ENCODE data around the gene NAT9. TPM values are rescaled to one million over a fixed set of nuclear protein-coding genes. Genes with fewer than 3 reads are reported as not detected.

Gene NAT9
- total RNA-seq, 1 experiment from 2014 or later, result 25.3 TPM

GRCh38 chr17:74730491-74731346 is 45.4 kb downstream of the NAT9 start:
- DNase-seq (ENCODE audit: low spot score), result no peak

- DNase-seq (ENCODE audit: low spot score), result no peak
Measured at GRCh38 chr17:74729866-74730265, 46.3 kb downstream of the NAT9 start.

- DNase-seq (ENCODE audit: low spot score), result no peak
Measured at GRCh38 chr17:74729368-74729767, 46.8 kb downstream of the NAT9 start.

GRCh38 chr17:74728702-74729075 is 47.5 kb downstream of the NAT9 start:
- DNase-seq (ENCODE audit: low spot score), result no peak

- no peak for DNase-seq (ENCODE audit: low spot score)
Measured at GRCh38 chr17:74728033-74728701, 48.0 kb downstream of the NAT9 start.

GRCh38 chr17:74725111-74725510 is 51.0 kb downstream of the NAT9 start:
- no peak for DNase-seq (ENCODE audit: low spot score)

- DNase-seq (ENCODE audit: low spot score), result no peak
Measured at GRCh38 chr17:74723891-74724290, 52.3 kb downstream of the NAT9 start.

- no peak for DNase-seq (ENCODE audit: low spot score)
Measured at GRCh38 chr17:74722782-74723181, 53.4 kb downstream of the NAT9 start.

Other genes with a start within 250 kb of the NAT9 start
- gene CD300LB, start 244.9 kb downstream of the NAT9 start, total RNA-seq (2014; rRNA removed; shearing (Covaris generic)), result not detected in 2 replicates
- gene CD300C, start 230.2 kb downstream of the NAT9 start, total RNA-seq (2014; rRNA removed; shearing (Covaris generic)), result 0.37 and 0.45 TPM in 2 replicates
- 0.78 TPM in 1 of 2 replicates, not detected in the other for gene CD300H, start 208.8 kb downstream of the NAT9 start, total RNA-seq (2014; rRNA removed; shearing (Covaris generic))
- not detected in 2 replicates for gene CD300LD, start 184.1 kb downstream of the NAT9 start, total RNA-seq (2014; rRNA removed; shearing (Covaris generic))
- not detected in 2 replicates for gene CD300E, start 152.6 kb downstream of the NAT9 start, total RNA-seq (2014; rRNA removed; shearing (Covaris generic))
- gene CD300LF, start 63.4 kb downstream of the NAT9 start, total RNA-seq (2014; rRNA removed; shearing (Covaris generic)), result not detected in 2 replicates
- not detected in 2 replicates for gene RAB37, start 39.1 kb downstream of the NAT9 start, total RNA-seq (2014; rRNA removed; shearing (Covaris generic))
- 28.2 and 34.0 TPM in 2 replicates for gene NHERF1, start 27.7 kb downstream of the NAT9 start, total RNA-seq (2014; rRNA removed; shearing (Covaris generic))
- 0.12 TPM in 1 of 2 replicates, not detected in the other for gene GRIN2C, start 83.5 kb upstream of the NAT9 start, total RNA-seq (2014; rRNA removed; shearing (Covaris generic))
- 22.1 and 30.0 TPM in 2 replicates for gene FDXR, start 96.6 kb upstream of the NAT9 start, total RNA-seq (2014; rRNA removed; shearing (Covaris generic))
- gene FADS6, start 117.3 kb upstream of the NAT9 start, total RNA-seq (2014; rRNA removed; shearing (Covaris generic)), result not detected in 2 replicates
- 0.54 TPM in 1 of 2 replicates, not detected in the other for gene USH1G, start 146.9 kb upstream of the NAT9 start, total RNA-seq (2014; rRNA removed; shearing (Covaris generic))
- not detected in 2 replicates for gene OTOP2, start 147.9 kb upstream of the NAT9 start, total RNA-seq (2014; rRNA removed; shearing (Covaris generic))
- not detected in 2 replicates for gene OTOP3, start 159.6 kb upstream of the NAT9 start, total RNA-seq (2014; rRNA removed; shearing (Covaris generic))
- gene HID1, start 196.4 kb upstream of the NAT9 start, total RNA-seq (2014; rRNA removed; shearing (Covaris generic)), result 0.15 TPM in 1 of 2 replicates, not detected in the other
- 3.3 and 5.8 TPM in 2 replicates for gene CDR2L, start 211.3 kb upstream of the NAT9 start, total RNA-seq (2014; rRNA removed; shearing (Covaris generic))
- 89.4 and 107 TPM in 2 replicates for gene MRPL58, start 236.3 kb upstream of the NAT9 start, total RNA-seq (2014; rRNA removed; shearing (Covaris generic))

All from H4 (cell line).